ENCODE measurements around the gene H2AZ2. TPM values are rescaled to one million over a fixed set of nuclear protein-coding genes. Genes with fewer than 3 reads are reported as not detected.

Gene H2AZ2
- total and polyA plus RNA-seq, 2 of the 4 experiments (the other 2 are of a cell fraction) = 156 to 162 TPM

DNA sequence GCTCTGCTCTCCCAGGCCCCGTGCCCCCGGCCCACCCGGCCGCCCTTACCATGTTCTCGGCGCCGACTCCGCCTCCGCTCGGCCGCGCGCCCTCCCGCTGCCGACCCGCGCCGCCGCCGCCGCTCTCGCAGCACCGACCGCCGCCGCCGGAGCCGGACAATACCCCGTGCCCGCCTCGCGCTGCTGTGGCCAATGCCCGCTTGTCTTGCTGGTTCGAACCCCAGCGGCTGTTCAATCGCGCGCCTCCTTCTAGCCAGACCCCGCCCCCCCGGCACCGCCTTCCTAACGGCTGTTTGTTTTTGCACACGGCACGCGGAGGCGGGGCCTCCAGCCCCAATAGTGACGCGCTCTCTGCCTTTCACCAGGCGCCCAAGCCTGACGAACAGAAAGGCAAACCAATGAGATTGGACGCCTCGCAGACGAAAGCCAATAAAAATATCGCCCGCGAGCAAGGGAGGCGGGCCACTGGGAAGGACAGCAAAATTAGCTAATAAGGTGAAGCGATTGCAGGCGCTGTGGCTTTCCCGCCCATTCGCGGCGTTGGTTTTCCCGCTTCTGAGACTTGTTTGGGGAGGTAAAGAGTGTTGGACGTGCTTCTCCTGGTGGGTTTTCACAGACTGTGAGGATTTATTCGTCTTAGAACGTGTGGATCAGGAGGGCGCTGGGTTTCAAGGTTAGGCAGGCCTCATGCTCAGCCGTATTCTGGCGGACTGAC is at the start of gene H2AZ2 (continued):
- TF ChIP-seq BHLHE40 (IDR thresholded peaks at IDR 0.05; ENCODE audit: low read depth, low read length) (peak; percentile 46; the same call in 1 of the 2 replicates), MAZ (IDR thresholded peaks at IDR 0.05; ENCODE audit: borderline replicate concordance, low read depth, low read length) (peak; percentile 20; the same call in 1 of the 2 replicates)
- TF ChIP-seq, protein P1, sequence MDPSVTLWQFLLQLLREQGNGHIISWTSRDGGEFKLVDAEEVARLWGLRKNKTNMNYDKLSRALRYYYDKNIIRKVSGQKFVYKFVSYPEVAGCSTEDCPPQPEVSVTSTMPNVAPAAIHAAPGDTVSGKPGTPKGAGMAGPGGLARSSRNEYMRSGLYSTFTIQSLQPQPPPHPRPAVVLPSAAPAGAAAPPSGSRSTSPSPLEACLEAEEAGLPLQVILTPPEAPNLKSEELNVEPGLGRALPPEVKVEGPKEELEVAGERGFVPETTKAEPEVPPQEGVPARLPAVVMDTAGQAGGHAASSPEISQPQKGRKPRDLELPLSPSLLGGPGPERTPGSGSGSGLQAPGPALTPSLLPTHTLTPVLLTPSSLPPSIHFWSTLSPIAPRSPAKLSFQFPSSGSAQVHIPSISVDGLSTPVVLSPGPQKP (IDR thresholded peaks at IDR 0.05; ENCODE audit: borderline replicate concordance, low read depth, low read length) = no peak

DNA sequence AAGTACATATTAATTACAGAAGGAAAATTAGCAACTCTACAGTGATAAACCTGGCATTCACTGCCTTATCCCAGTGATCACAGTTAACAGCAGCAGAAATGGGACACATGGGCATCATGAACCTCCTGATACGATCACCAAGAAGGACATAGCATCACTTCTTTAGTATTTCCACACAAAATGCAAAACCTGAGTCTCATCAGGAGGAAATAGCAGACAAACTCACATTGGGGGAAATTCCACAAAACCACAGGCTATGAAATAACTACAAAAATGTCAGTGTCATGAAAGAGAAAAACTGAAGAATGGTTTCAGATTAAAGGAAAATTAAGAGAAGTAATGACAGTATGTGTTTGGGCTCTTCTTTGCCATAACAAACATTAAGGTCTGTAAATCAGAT is 49.4 kb upstream of the H2AZ2 start:
- intact Hi-C loops (cut with micrococcal nuclease) (no loop called here), dilution Hi-C loops (cut with HindIII; ENCODE audit: low sequenced_read_pairs, unreplicated experiment) (no loop called here), in situ Hi-C loops (cut with MboI; ENCODE audit: low sequenced_read_pairs) (no loop called here)
- H2AK9ac ChIP-seq (replicated peaks; ENCODE audit: low read depth, low read length, poor library complexity) = no peak overlapping the region
- peaks cover 0 to 9% of the 10 kb centered on the region in 2 experiments; a peak in 2 of 4 replicates for H3K79me1 ChIP-seq (ENCODE audit: low read depth in 1 of 2, low read length in 2 of 2)
- H3K4me1 ChIP-seq (ENCODE audit: control insufficient read depth, insufficient read depth, low read length) = no peaks in the 10 kb centered on the region; the same call in 1 of the 2 replicates
- no peak overlapping the region for H4K8ac ChIP-seq (ENCODE audit: low read depth in 2 of 2, low read length in 2 of 2)
- no peak for DNase-seq
- H2AFZ ChIP-seq (replicated peaks; ENCODE audit: low read length, poor library complexity) = no peak overlapping the region
- no peak overlapping the region for H3K56ac ChIP-seq (ENCODE audit: extremely low read depth, insufficient read depth, low read length)
- H2BK20ac ChIP-seq (ENCODE audit: low read depth, low read length) = no peak overlapping the region
- no peaks in the 10 kb centered on the region for H3K9me1 ChIP-seq (ENCODE audit: insufficient read depth, low read length)
- no peak overlapping the region for H2BK15ac ChIP-seq (ENCODE audit: low read depth, low read length)
- no peak overlapping the region for H2AK5ac ChIP-seq (ENCODE audit: low read depth, low read length)
- no peaks in the 10 kb centered on the region for H4K20me1 ChIP-seq (ENCODE audit: insufficient read depth, low read length)
- H2BK5ac ChIP-seq (ENCODE audit: low read depth, low read length, poor library complexity, severe bottlenecking) = no peak overlapping the region
- no TSS peak for BruUV-seq (replicated peaks)
- H3K4ac ChIP-seq (ENCODE audit: low read depth, low read length) = no peak overlapping the region
- H3K14ac ChIP-seq (replicated peaks; ENCODE audit: low read depth, low read length) = no peak overlapping the region
- H3K9ac ChIP-seq (ENCODE audit: low read depth, low read length) = no peak overlapping the region
- ChIA-PET CTCF (no interaction called here), POLR2A (ENCODE audit: unreplicated experiment) (no interaction called here)
- H3K23ac ChIP-seq (ENCODE audit: low read depth, low read length) = 0 out of 2 replicates have a peak overlapping the region, but pooled peaks have one; percentile 24
- no peak overlapping the region for H4K5ac ChIP-seq (ENCODE audit: low read depth, low read length)
- TF ChIP-seq NFE2L2 (IDR thresholded peaks at IDR 0.05; ENCODE audit: low read depth, low read length) (no peak), MAZ (IDR thresholded peaks at IDR 0.05; ENCODE audit: borderline replicate concordance, low read depth, low read length) (no peak), SMC3 (IDR thresholded peaks at IDR 0.05; ENCODE audit: low read depth, low read length) (no peak), BHLHE40 (IDR thresholded peaks at IDR 0.05; ENCODE audit: low read depth, low read length) (no peak), FOS (IDR thresholded peaks at IDR 0.05; ENCODE audit: low read depth, low read length) (no peak), MXI1 (IDR thresholded peaks at IDR 0.05; ENCODE audit: borderline replicate concordance, low read depth, low read length) (no peak), CHD1 (IDR thresholded peaks at IDR 0.05; ENCODE audit: low read depth, low read length) (no peak)
- H3K18ac ChIP-seq (ENCODE audit: low read depth, low read length) = no peak overlapping the region
- H3K4me3 ChIP-seq (ENCODE audit: insufficient read depth, low read depth, low read length) = no peak overlapping the region
- H4K91ac ChIP-seq (ENCODE audit: insufficient read depth, low read depth, low read length) = no peak overlapping the region
- ATAC-seq (ENCODE audit: low read depth) = no peak
- H3K4me2 ChIP-seq (ENCODE audit: low read depth, low read length) = no peak overlapping the region
- no peaks in the 10 kb centered on the region for H3K27me3 ChIP-seq (ENCODE audit: control insufficient read depth, insufficient read depth, low read length)
- H3K27ac ChIP-seq (ENCODE audit: insufficient read depth, low read length) = no peak overlapping the region
- no peak overlapping the region for H2BK120ac ChIP-seq (ENCODE audit: low read depth, low read length)
- WGBS, 2 experiments (ENCODE audit: extremely low coverage in 2 of 2, insufficient read length in 1 of 2) = no CpG with 5 or more reads among the region's 1 CpG
- no peaks in the 10 kb centered on the region for H3K36me3 ChIP-seq (ENCODE audit: control insufficient read depth, insufficient read depth, low read length)
- no peaks in the 10 kb centered on the region for H3K9me3 ChIP-seq (ENCODE audit: control insufficient read depth, insufficient read depth, low read length)
